HG02642 (cell line): ENCODE measurements around the gene SCAPER.
"Not testable (repeated sequence)": the region's sequence is repeated elsewhere in the genome, so short reads cannot be mapped to it uniquely, and the experiment has no call there.

Experiments
- ATAC-seq: cut with Tn5 transposase; IDR thresholded peaks from one replicate; pipeline ENCODE4 v1.9.1; 2021; ENCODE audit warnings: mild to moderate bottlenecking; ENCODE audit not compliant: unreplicated experiment, poor library complexity

Gene SCAPER

GRCh38 chr15:76449455-76449854 is 455.7 kb downstream of the SCAPER start:
- ATAC-seq, result no peak

- no peak for ATAC-seq
Observed at GRCh38 chr15:76448755-76449154, 456.4 kb downstream of the SCAPER start.

GRCh38 chr15:76447728-76448441 is 457.3 kb downstream of the SCAPER start:
- ATAC-seq, result no peak

- ATAC-seq, result no peak
Observed at GRCh38 chr15:76440441-76440840, 464.7 kb downstream of the SCAPER start.

- no peak for ATAC-seq
Observed at GRCh38 chr15:76439542-76439941, 465.6 kb downstream of the SCAPER start.

- ATAC-seq, result no peak
Observed at GRCh38 chr15:76433798-76434400, 471.2 kb downstream of the SCAPER start.

GRCh38 chr15:76433036-76433435 is 472.1 kb downstream of the SCAPER start:
- ATAC-seq, result not testable (repeated sequence)

GRCh38 chr15:76432604-76433003 is 472.5 kb downstream of the SCAPER start:
- no peak for ATAC-seq

GRCh38 chr15:76431971-76432370 is 473.2 kb downstream of the SCAPER start:
- no peak for ATAC-seq

GRCh38 chr15:76430711-76431110 is 474.4 kb downstream of the SCAPER start:
- ATAC-seq, result not testable (repeated sequence)

GRCh38 chr15:76429661-76430060 is 475.5 kb downstream of the SCAPER start:
- ATAC-seq, result no peak

GRCh38 chr15:76426941-76427340 is 478.2 kb downstream of the SCAPER start:
- no peak for ATAC-seq

GRCh38 chr15:76418352-76419140 is 486.6 kb downstream of the SCAPER start:
- ATAC-seq, result no peak

GRCh38 chr15:76401285-76401684 is 503.9 kb downstream of the SCAPER start:
- no peak for ATAC-seq

- no peak for ATAC-seq
Observed at GRCh38 chr15:76398317-76399104, 506.6 kb downstream of the SCAPER start.

GRCh38 chr15:76393614-76394013 is 511.5 kb downstream of the SCAPER start:
- no peak for ATAC-seq

GRCh38 chr15:76391847-76392246 is 513.3 kb downstream of the SCAPER start:
- no peak for ATAC-seq

- ATAC-seq, result no peak
Observed at GRCh38 chr15:76391309-76391708, 513.8 kb downstream of the SCAPER start.

GRCh38 chr15:76390571-76390970 is 514.6 kb downstream of the SCAPER start:
- no peak for ATAC-seq

GRCh38 chr15:76386926-76387325 is 518.2 kb downstream of the SCAPER start:
- no peak for ATAC-seq

- no peak for ATAC-seq
Observed at GRCh38 chr15:76386178-76386577, 519.0 kb downstream of the SCAPER start.
